ENCODE measurements around the gene SLC27A6. TPM values are rescaled to one million over a fixed set of nuclear protein-coding genes. Genes with fewer than 3 reads are reported as not detected.

SLC27A6 gene
- total RNA-seq, 1 experiment from 2014 or later = not detected

GRCh38 chr5:129043894-129044293 is 78.6 kb downstream of the SLC27A6 start:
- DNase-seq (ENCODE audit: low read depth, low spot score) = no peak
- in situ Hi-C loops (cut with HindIII; ENCODE audit: low pct_unique_long_range_greater_than_20kb, low sequenced_read_pairs) = no loop called here

GRCh38 chr5:129046151-129046550 is 80.9 kb downstream of the SLC27A6 start:
- in situ Hi-C loops (cut with HindIII; ENCODE audit: low pct_unique_long_range_greater_than_20kb, low sequenced_read_pairs) = no loop called here
- no peak for DNase-seq (ENCODE audit: low read depth, low spot score)

GRCh38 chr5:129048509-129048908 is 83.2 kb downstream of the SLC27A6 start:
- no peak for DNase-seq (ENCODE audit: low read depth, low spot score)
- in situ Hi-C loops (cut with HindIII; ENCODE audit: low pct_unique_long_range_greater_than_20kb, low sequenced_read_pairs) = no loop called here

GRCh38 chr5:129049126-129049799 is 84.0 kb downstream of the SLC27A6 start:
- in situ Hi-C loops (cut with HindIII; ENCODE audit: low pct_unique_long_range_greater_than_20kb, low sequenced_read_pairs) = no loop called here
- no peak for DNase-seq (ENCODE audit: low read depth, low spot score)

- no peak for DNase-seq (ENCODE audit: low read depth, low spot score)
- in situ Hi-C loops (cut with HindIII; ENCODE audit: low pct_unique_long_range_greater_than_20kb, low sequenced_read_pairs) = no loop called here
Measured at GRCh38 chr5:129051283-129051682, 86.0 kb downstream of the SLC27A6 start.

- no peak for DNase-seq (ENCODE audit: low read depth, low spot score)
- in situ Hi-C loops (cut with HindIII; ENCODE audit: low pct_unique_long_range_greater_than_20kb, low sequenced_read_pairs) = no loop called here
Measured at GRCh38 chr5:129053438-129053837, 88.2 kb downstream of the SLC27A6 start.

- in situ Hi-C loops (cut with HindIII; ENCODE audit: low pct_unique_long_range_greater_than_20kb, low sequenced_read_pairs) = no loop called here
- no peak for DNase-seq (ENCODE audit: low read depth, low spot score)
Measured at GRCh38 chr5:129057329-129057728, 92.0 kb downstream of the SLC27A6 start.

GRCh38 chr5:129061849-129062248 is 96.6 kb downstream of the SLC27A6 start:
- in situ Hi-C loops (cut with HindIII; ENCODE audit: low pct_unique_long_range_greater_than_20kb, low sequenced_read_pairs) = no loop called here
- no peak for DNase-seq (ENCODE audit: low read depth, low spot score)

- DNase-seq (ENCODE audit: low read depth, low spot score) = no peak
- in situ Hi-C loops (cut with HindIII; ENCODE audit: low pct_unique_long_range_greater_than_20kb, low sequenced_read_pairs) = no loop called here
Measured at GRCh38 chr5:129063483-129064113, 98.3 kb downstream of the SLC27A6 start.

GRCh38 chr5:129065721-129066120 is 100.4 kb downstream of the SLC27A6 start:
- in situ Hi-C loops (cut with HindIII; ENCODE audit: low pct_unique_long_range_greater_than_20kb, low sequenced_read_pairs) = no loop called here
- DNase-seq (ENCODE audit: low read depth, low spot score) = no peak

GRCh38 chr5:129067745-129068144 is 102.5 kb downstream of the SLC27A6 start:
- in situ Hi-C loops (cut with HindIII; ENCODE audit: low pct_unique_long_range_greater_than_20kb, low sequenced_read_pairs) = no loop called here
- no peak for DNase-seq (ENCODE audit: low read depth, low spot score)

GRCh38 chr5:129069292-129069691 is 104.0 kb downstream of the SLC27A6 start:
- DNase-seq (ENCODE audit: low read depth, low spot score) = no peak
- in situ Hi-C loops (cut with HindIII; ENCODE audit: low pct_unique_long_range_greater_than_20kb, low sequenced_read_pairs) = no loop called here

- DNase-seq (ENCODE audit: low read depth, low spot score) = no peak
- in situ Hi-C loops (cut with HindIII; ENCODE audit: low pct_unique_long_range_greater_than_20kb, low sequenced_read_pairs) = no loop called here
Measured at GRCh38 chr5:129073111-129073510, 107.8 kb downstream of the SLC27A6 start.

GRCh38 chr5:129074903-129075302 is 109.6 kb downstream of the SLC27A6 start:
- no peak for DNase-seq (ENCODE audit: low read depth, low spot score)
- in situ Hi-C loops (cut with HindIII; ENCODE audit: low pct_unique_long_range_greater_than_20kb, low sequenced_read_pairs) = no loop called here

- DNase-seq (ENCODE audit: low read depth, low spot score) = no peak
- in situ Hi-C loops (cut with HindIII; ENCODE audit: low pct_unique_long_range_greater_than_20kb, low sequenced_read_pairs) = no loop called here
Measured at GRCh38 chr5:129077433-129078075, 112.3 kb downstream of the SLC27A6 start.

GRCh38 chr5:129078247-129078646 is 113.0 kb downstream of the SLC27A6 start:
- in situ Hi-C loops (cut with HindIII; ENCODE audit: low pct_unique_long_range_greater_than_20kb, low sequenced_read_pairs) = no loop called here

GRCh38 chr5:129078660-129079059 is 113.4 kb downstream of the SLC27A6 start:
- no peak for DNase-seq (ENCODE audit: low read depth, low spot score)
- in situ Hi-C loops (cut with HindIII; ENCODE audit: low pct_unique_long_range_greater_than_20kb, low sequenced_read_pairs) = no loop called here

More at GRCh38 chr5:129078247-129078646, 113.0 kb downstream of the SLC27A6 start:
- no peak for DNase-seq (ENCODE audit: low read depth, low spot score)

GRCh38 chr5:129079496-129079895 is 114.2 kb downstream of the SLC27A6 start:
- in situ Hi-C loops (cut with HindIII; ENCODE audit: low pct_unique_long_range_greater_than_20kb, low sequenced_read_pairs) = no loop called here
- no peak for DNase-seq (ENCODE audit: low read depth, low spot score)

GRCh38 chr5:129080766-129081165 is 115.5 kb downstream of the SLC27A6 start:
- in situ Hi-C loops (cut with HindIII; ENCODE audit: low pct_unique_long_range_greater_than_20kb, low sequenced_read_pairs) = no loop called here
- DNase-seq (ENCODE audit: low read depth, low spot score) = no peak
